VCaP (cell line): Measurements from ENCODE around the gene COL11A2.

ENCODE experiments used
- H3K27ac ChIP-seq: fragments of 450-650 bp; 2 replicates; pipeline ENCODE4 v1.5.1; 2017
- TF ChIP-seq, protein P1 (sequence below): fragments of 450-650 bp; conservative IDR thresholded peaks from 2 replicates; pipeline ENCODE4 v1.5.1; 2017; ENCODE audit warnings: mild to moderate bottlenecking, moderate library complexity

Gene COL11A2

DNA sequence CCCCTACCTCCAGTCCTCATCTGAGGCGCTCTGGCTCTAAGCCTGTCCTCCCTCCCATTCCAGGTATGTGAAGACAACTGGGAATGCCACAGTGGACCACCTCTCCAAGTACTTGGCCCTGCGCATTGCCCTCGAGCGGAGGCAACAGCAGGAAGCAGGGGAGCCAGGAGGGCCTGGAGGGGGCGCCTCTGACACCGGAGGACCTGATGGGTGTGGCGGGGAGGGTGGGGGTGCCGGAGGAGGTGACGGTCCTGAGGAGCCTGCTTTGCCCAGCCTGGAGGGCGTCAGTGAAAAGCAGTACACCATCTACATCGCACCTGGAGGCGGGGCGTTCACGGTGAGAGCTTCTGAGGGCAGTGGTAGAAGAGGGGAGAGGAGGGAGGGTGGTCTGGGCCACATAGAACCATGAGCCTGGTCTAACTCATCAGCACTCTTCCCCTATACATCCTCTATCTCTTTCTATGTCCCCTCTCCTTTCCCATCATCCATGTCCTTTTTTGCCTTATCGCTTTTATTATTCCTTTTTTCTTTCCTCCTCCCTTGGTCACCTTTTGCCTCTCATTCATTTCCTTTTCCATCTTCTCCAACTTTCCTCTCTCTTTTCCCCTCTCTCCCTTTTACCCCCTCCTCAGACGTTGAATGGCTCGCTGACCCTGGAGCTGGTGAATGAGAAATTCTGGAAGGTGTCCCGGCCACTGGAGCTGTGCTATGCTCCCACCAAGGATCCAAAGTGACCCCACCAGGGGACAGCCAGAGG is 19.6 kb upstream of the COL11A2 start:
- TF ChIP-seq, protein P1, sequence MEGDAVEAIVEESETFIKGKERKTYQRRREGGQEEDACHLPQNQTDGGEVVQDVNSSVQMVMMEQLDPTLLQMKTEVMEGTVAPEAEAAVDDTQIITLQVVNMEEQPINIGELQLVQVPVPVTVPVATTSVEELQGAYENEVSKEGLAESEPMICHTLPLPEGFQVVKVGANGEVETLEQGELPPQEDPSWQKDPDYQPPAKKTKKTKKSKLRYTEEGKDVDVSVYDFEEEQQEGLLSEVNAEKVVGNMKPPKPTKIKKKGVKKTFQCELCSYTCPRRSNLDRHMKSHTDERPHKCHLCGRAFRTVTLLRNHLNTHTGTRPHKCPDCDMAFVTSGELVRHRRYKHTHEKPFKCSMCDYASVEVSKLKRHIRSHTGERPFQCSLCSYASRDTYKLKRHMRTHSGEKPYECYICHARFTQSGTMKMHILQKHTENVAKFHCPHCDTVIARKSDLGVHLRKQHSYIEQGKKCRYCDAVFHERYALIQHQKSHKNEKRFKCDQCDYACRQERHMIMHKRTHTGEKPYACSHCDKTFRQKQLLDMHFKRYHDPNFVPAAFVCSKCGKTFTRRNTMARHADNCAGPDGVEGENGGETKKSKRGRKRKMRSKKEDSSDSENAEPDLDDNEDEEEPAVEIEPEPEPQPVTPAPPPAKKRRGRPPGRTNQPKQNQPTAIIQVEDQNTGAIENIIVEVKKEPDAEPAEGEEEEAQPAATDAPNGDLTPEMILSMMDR = no peak
- no peak overlapping the region for H3K27ac ChIP-seq

DNA sequence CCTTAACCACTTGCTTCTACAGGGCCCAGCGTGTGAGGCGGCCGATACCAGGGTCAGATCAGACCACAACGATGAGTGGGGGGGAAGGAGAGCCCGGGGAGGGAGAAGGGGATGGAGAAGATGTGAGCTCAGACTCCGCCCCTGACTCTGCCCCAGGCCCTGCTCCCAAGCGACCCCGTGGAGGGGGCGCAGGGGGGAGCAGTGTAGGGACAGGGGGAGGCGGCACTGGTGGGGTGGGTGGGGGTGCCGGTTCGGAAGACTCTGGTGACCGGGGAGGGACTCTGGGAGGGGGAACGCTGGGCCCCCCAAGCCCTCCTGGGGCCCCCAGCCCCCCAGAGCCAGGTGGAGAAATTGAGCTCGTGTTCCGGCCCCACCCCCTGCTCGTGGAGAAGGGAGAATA is 18.9 kb upstream of the COL11A2 start:
- TF ChIP-seq, protein P1 = no peak
- no peak overlapping the region for H3K27ac ChIP-seq

DNA sequence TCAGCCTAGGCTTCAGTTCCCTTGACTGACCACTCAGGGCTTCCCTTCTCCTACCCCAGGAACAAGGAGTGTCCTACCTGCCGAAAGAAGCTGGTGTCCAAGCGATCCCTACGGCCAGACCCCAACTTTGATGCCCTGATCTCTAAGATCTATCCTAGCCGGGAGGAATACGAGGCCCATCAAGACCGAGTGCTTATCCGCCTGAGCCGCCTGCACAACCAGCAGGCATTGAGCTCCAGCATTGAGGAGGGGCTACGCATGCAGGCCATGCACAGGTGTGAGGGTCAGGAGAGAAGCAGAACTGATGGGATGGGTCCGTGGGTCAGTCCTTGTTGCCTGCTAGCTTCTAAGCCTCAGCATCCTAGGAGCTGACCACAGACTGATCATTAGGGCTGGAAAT is 17.6 kb upstream of the COL11A2 start:
- no peak overlapping the region for H3K27ac ChIP-seq
- TF ChIP-seq, protein P1 = no peak

DNA sequence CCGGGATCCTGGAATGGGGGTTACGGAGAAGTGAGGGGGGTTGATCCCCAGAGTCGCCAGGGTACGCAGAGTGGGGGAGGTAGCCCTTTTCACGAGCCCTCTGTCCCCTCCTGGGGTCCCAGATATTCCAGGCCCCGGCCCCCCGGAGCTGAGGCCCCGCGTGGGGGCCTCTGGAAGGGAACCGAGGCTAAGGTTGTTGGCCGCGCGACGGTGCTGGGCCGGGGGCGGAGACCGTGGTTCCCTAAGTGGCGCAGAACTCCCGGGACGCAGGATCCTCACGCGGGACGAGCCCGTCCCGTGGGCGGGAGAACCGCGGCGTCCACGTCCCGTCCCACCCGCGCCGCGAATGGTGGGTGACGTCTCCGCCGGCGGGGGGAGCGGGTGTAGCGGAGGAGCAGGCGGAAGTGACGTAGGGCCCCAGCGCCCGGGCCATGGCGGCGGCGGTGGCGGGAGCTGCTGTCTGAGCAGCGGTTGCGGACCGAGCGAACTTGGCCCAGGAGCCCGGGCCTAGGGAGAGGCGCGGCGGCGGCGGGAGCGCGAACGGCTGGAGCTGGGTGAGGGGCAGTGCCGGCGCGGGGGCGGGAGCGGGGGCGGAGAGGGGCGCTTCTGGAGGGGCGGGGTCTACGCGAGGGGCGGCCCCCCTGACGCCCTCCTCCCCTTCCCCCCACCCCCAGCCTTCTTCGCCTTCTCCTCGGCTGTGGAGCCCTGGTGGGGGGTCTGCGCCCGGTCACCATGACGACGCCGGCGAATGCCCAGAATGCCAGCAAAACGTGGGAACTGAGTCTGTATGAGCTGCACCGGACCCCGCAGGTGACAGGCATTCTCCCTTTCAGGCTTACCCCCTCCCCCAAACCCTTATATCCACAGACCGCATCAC is 16.1 kb upstream of the COL11A2 start, which contains the start of gene RING1:
Gene RING1, plus strand, starts transcription at position 410 of the 877 bp plus-strand sequence. Its CDS starts 323 bp downstream, at position 733.
- peak within 1 kb of the TSS; percentile 99 for H3K27ac ChIP-seq
- TF ChIP-seq, protein P1 = no peak

DNA sequence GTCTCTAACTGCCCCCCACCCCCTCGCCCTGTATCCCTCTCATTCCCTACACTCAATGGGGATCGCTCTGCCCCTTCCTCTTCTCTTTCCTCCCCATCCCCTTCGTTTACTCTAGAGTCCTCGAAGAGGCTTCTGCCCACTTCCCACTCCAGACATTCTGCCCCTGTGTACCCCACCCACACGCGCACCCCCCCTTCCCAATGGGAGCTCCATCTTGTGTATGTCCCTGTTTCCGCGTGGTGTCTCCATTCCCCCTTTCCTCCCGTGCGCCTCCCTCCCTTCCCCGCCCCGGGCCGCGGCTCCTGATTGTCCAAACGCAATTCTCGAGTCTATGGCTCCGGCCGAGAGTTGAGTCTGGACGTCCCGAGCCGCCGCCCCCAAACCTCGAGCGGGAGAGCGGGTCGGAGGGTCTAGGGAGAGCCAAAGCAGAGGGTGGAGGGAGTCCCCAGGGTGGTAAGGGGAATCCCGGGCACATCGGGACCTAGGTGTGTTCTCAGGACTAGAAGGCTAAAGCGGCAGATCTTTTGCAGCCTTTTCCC is 15.4 kb upstream of the COL11A2 start:
- TF ChIP-seq, protein P1 = no peak
- peak overlapping the region; percentile 99 for H3K27ac ChIP-seq

DNA sequence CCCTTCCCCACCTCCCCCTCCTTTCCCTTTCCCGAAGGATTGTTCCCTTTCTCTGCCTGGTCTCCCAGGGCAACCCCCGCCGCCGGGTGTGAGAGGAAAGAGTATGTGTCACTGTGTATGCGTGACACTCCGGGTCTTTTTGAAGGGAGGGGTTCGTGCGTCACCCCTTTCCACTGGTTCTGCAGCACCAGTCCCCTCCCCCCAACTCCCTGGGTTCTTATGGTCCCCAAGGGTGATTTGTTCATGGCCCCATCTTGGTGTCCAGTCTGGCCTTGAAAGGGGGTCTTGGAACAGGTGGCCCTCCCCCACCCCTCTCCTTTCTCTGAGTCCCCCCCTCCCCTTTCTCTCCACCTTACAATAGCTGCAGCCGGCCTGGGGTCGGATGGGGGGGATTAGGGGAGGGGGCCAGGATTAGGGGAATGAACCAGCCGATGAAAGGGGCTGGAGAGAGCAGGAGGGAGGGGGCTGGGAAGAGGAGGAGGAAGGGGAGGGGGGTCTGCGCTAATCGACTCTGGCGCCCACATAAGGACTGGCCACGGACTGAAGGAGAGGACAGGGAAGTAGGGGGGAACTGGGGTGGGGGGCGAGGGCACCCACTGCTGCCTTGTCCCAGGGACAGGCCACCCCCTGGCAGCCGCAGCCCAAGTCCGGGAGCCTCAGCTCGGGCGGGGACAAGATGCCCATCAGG is 14.7 kb upstream of the COL11A2 start:
- TF ChIP-seq, protein P1 = no peak
- H3K27ac ChIP-seq = peak overlapping the region; percentile 99
